Hepatic stellate cell (primary cell): ENCODE results near the gene SDK1.

Experiments used
- DNase-seq: peaks from one replicate; pipeline ENCODE4 v3.0.0; 2011; ENCODE audit warnings: low spot score

The SDK1 gene

GRCh38 chr7:4158441-4159153, 857.5 kb downstream of the SDK1 start:
- DNase-seq = no peak

GRCh38 chr7:4159154-4159501, 858.1 kb downstream of the SDK1 start:
- no peak for DNase-seq

GRCh38 chr7:4159761-4160554, 858.9 kb downstream of the SDK1 start:
- no peak for DNase-seq

- no peak for DNase-seq
Measured at GRCh38 chr7:4162884-4163564, 862.0 kb downstream of the SDK1 start.

GRCh38 chr7:4163565-4164203, 862.6 kb downstream of the SDK1 start:
- no peak for DNase-seq

- no peak for DNase-seq
Measured at GRCh38 chr7:4164556-4164955, 863.5 kb downstream of the SDK1 start.

- DNase-seq = no peak
Measured at GRCh38 chr7:4166340-4166739, 865.3 kb downstream of the SDK1 start.

GRCh38 chr7:4166807-4167206, 865.8 kb downstream of the SDK1 start:
- no peak for DNase-seq

GRCh38 chr7:4167385-4167910, 866.4 kb downstream of the SDK1 start:
- DNase-seq = no peak

- DNase-seq = no peak
Measured at GRCh38 chr7:4168041-4168440, 867.0 kb downstream of the SDK1 start.

- DNase-seq = no peak
Measured at GRCh38 chr7:4168541-4168940, 867.5 kb downstream of the SDK1 start.

GRCh38 chr7:4169455-4169854, 868.4 kb downstream of the SDK1 start:
- no peak for DNase-seq

- no peak for DNase-seq
Measured at GRCh38 chr7:4170997-4171786, 870.1 kb downstream of the SDK1 start.

GRCh38 chr7:4172883-4173282, 871.8 kb downstream of the SDK1 start:
- no peak for DNase-seq

GRCh38 chr7:4173615-4174014, 872.6 kb downstream of the SDK1 start:
- no peak for DNase-seq

- no peak for DNase-seq
Measured at GRCh38 chr7:4174016-4174415, 873.0 kb downstream of the SDK1 start.

GRCh38 chr7:4174451-4174850, 873.4 kb downstream of the SDK1 start:
- DNase-seq = no peak

GRCh38 chr7:4174884-4175283, 873.8 kb downstream of the SDK1 start:
- DNase-seq = no peak

- DNase-seq = no peak
Measured at GRCh38 chr7:4175346-4175973, 874.4 kb downstream of the SDK1 start.

- DNase-seq = no peak
Measured at GRCh38 chr7:4177001-4177400, 875.9 kb downstream of the SDK1 start.

GRCh38 chr7:4178416-4178815, 877.4 kb downstream of the SDK1 start:
- no peak for DNase-seq
